Measurements from ENCODE around the gene CDK12.

DNA sequence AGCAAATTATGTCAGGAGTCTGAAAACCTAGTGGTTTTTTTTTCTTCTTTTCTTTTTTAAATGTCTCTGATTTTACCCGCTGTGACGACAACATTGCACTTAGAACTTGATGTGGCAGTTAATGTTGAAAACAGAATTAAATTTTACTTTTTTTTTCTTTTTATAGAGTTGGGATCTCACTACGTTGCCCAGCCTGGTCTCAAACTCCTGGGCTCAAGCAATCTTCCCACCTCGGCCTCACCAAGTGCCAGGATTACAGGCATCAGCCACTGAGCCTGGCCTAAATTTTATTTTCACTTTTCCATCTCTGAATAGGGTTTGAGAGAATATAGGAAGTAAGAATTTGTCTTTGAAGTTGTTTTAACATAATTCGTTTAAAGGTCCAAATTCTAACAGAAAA is 52.6 kb downstream of the CDK12 start:
- TF ChIP-seq, protein P1, sequence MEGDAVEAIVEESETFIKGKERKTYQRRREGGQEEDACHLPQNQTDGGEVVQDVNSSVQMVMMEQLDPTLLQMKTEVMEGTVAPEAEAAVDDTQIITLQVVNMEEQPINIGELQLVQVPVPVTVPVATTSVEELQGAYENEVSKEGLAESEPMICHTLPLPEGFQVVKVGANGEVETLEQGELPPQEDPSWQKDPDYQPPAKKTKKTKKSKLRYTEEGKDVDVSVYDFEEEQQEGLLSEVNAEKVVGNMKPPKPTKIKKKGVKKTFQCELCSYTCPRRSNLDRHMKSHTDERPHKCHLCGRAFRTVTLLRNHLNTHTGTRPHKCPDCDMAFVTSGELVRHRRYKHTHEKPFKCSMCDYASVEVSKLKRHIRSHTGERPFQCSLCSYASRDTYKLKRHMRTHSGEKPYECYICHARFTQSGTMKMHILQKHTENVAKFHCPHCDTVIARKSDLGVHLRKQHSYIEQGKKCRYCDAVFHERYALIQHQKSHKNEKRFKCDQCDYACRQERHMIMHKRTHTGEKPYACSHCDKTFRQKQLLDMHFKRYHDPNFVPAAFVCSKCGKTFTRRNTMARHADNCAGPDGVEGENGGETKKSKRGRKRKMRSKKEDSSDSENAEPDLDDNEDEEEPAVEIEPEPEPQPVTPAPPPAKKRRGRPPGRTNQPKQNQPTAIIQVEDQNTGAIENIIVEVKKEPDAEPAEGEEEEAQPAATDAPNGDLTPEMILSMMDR (IDR thresholded peaks at IDR 0.05) = no peak
- TF ChIP-seq POLR2A (IDR thresholded peaks at IDR 0.05; ENCODE audit: low read depth) = no peak
